Epithelial cell of proximal tubule (primary cell): Measurements from ENCODE around the gene SHQ1. TPM values are rescaled to one million over a fixed set of nuclear protein-coding genes. Genes with fewer than 3 reads are reported as not detected.

Source experiments
- DNase-seq: peaks from one replicate; pipeline ENCODE4 v3.0.0-alpha.2; 2011; ENCODE audit warnings: low read depth
- H3K4me3 ChIP-seq: 2 replicates; pipeline ENCODE4 v1.5.1; 2011; ENCODE audit warnings: low read depth, mild to moderate bottlenecking, low read length
- CTCF ChIP-seq: conservative IDR thresholded peaks from 2 replicates; pipeline ENCODE4 v1.5.1; 2012; ENCODE audit warnings: low read depth, mild to moderate bottlenecking, low read length
- total RNA-seq: library from RNA; depleted of rRNA; stranded (reverse); fragments of >200 nt; gene quantifications from 2 replicates; pipeline ENCODE4 v1.2.3, GENCODE V29; 2015

Gene SHQ1
- total RNA-seq, 1 donor from 2014 or later = 15.2 TPM

DNA sequence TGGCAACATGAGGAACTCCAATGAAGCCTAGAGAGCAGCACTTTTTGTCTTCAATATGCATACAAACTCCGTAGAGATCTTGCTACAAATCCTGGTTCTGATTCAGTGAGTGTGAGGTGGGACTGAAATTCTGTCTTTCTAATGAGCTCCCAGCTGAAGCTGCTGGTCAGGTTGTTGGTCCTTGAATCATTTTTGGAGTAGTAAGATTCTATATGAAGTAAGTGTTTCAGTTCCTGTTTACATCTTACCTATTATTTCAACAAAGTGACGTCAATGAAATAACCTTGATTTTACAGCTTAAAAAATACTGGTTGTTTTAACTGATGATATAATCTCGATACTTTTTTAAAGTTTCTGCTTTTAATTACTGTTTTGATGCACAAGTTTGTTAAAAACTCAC, 33.9 kb downstream of the SHQ1 start:
- no peak for TF ChIP-seq CTCF
- DNase-seq = no peak
- H3K4me3 ChIP-seq = no peak overlapping the region

DNA sequence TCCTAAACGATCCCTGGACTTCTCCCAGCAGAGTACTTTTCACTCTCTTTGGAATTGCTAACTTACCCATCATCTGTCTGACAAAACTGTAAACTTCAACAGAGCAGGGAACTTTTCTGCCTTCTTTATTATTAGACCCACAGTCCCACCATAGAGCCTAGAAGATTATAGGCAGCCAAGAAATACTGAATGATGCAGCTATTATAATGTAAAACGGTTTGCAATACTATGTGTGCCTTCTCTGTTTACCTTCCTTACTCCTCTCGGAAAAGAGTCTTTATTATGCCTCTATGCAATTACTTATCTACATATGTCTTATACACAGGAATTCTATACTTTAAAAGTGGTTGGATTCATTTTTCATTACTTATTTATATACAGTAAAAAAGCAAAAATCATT, 36.0 kb downstream of the SHQ1 start:
- TF ChIP-seq CTCF = no peak
- H3K4me3 ChIP-seq = no peak overlapping the region
- no peak for DNase-seq

DNA sequence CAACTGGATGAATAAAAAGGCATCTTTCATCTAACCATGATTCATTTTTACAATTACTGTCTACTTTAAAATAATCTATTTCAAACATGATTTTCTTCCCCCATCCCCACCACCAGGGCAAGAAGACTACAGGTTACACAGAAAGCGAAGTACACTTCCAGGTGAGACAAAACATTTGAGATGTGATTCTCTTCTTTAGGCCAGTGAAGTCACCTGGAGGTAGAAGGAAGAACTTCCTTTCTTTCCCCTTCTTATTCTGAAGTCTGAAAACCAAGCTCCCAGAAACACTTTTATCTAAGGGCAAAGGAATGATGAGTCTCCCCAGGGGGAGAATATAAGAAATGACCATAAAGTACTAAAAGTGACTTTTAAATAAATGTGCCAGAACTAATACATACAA, 36.7 kb downstream of the SHQ1 start:
- peak; percentile 13 for TF ChIP-seq CTCF
- no peak for DNase-seq
- H3K4me3 ChIP-seq = no peak overlapping the region

GRCh38 chr3:72810659-72811434, 37.4 kb downstream of the SHQ1 start:
- TF ChIP-seq CTCF = no peak
- DNase-seq = no peak
- no peak overlapping the region for H3K4me3 ChIP-seq

DNA sequence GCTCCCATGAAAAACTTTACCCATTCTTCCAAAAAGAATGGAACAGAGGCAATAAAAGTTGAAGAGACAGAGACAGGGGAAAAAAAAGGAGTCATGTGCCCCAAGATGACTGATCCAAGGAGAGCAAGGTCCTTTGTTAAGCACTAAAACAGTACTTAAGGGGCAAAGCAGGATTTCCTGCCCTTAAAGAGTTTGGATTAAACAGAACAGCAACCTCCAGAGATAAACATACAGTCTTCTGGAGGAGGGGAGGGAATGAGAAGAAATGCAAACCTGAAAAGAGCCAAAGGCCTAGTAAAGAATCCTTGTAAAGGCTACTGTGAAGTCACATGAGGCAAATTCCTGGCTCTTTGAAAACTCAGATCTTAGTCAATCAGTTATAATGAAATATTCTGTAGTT, 38.2 kb downstream of the SHQ1 start:
- DNase-seq = peak; percentile 52
- H3K4me3 ChIP-seq = no peak overlapping the region
- TF ChIP-seq CTCF = no peak

- no peak for TF ChIP-seq CTCF
Measured at GRCh38 chr3:72804361-72804760, 43.9 kb downstream of the SHQ1 start.

GRCh38 chr3:72803573-72803972, 44.7 kb downstream of the SHQ1 start:
- no peak for TF ChIP-seq CTCF
- no peak overlapping the region for H3K4me3 ChIP-seq
- no peak for DNase-seq

More at GRCh38 chr3:72804361-72804760, 43.9 kb downstream of the SHQ1 start:
- no peak for DNase-seq
- no peak overlapping the region for H3K4me3 ChIP-seq
